ENCODE results near the gene AQP2. TPM values are rescaled to one million over a fixed set of nuclear protein-coding genes. Genes with fewer than 3 reads are reported as not detected.

AQP2 gene
- total RNA-seq, 1 experiment from 2014 or later, result not detected

GRCh38 chr12:49933796-49934195 lies 16.7 kb upstream of the AQP2 start:
- no peak for DNase-seq (ENCODE audit: low read depth, low spot score)
- H3K9me3 ChIP-seq (ENCODE audit: control insufficient read depth in 1 of 2, insufficient read depth in 1 of 2, low read depth in 1 of 2, low read length in 2 of 2), result no peaks in the 10 kb centered on the region
- intact Hi-C loops (cut with micrococcal nuclease), result no loop called here
- no peaks in the 10 kb centered on the region for H3K79me2 ChIP-seq (ENCODE audit: insufficient read depth, low read length)
- no peaks in the 10 kb centered on the region for H3K27me3 ChIP-seq (ENCODE audit: insufficient read depth, low read length)
- H3K36me3 ChIP-seq (ENCODE audit: control insufficient read depth in 1 of 2, insufficient read depth in 2 of 2, low read length in 2 of 2), result no peaks in the 10 kb centered on the region
- no peak overlapping the region for H3K9ac ChIP-seq (ENCODE audit: low read length)
- H3K27ac ChIP-seq (ENCODE audit: low read depth, low read length), result no peak overlapping the region
- H3K4me3 ChIP-seq (replicated peaks in 1 of 2; ENCODE audit: low read depth in 1 of 2, low read length in 2 of 2), result no peak overlapping the region
- no peak for ATAC-seq
- no peaks in the 10 kb centered on the region; a peak in 1 of 4 replicates for H3K4me1 ChIP-seq (ENCODE audit: control insufficient read depth in 1 of 2, insufficient read depth in 2 of 2, low read length in 2 of 2)
- RAD21 ChIA-PET (ENCODE audit: low non-redundant PET in 1 of 2, low total read pairs in 2 of 2, uncharacterized antibody in 2 of 2, unreplicated experiment in 2 of 2), result no interaction called here
- H2AFZ ChIP-seq (ENCODE audit: low read depth, low read length, poor library complexity, severe bottlenecking), result no peak overlapping the region
- no peaks in the 10 kb centered on the region for H3K9me2 ChIP-seq (ENCODE audit: insufficient read depth)
- CTCF ChIA-PET, result interaction anchor here (8.3 kb wide), 1 partner anchor 12 kb away, joined by 44 read pairs; no protein-coding TSS in a partner anchor
- no peaks in the 10 kb centered on the region for H4K20me1 ChIP-seq (ENCODE audit: insufficient read depth)
- TF ChIP-seq ZBTB33 (IDR thresholded peaks at IDR 0.05; ENCODE audit: extremely low read depth, insufficient replicate concordance, low read length) (no peak), CEBPB (IDR thresholded peaks at IDR 0.05; ENCODE audit: low read depth) (no peak), ZFX (IDR thresholded peaks at IDR 0.05) (no peak), POLR2A (IDR thresholded peaks at IDR 0.05; ENCODE audit: borderline replicate concordance, extremely low read depth, insufficient read depth, insufficient read length) (no peak), REST (IDR thresholded peaks at IDR 0.05; ENCODE audit: low read depth) (no peak), ELF1 (IDR thresholded peaks at IDR 0.05; ENCODE audit: borderline replicate concordance, low read depth) (no peak), ZNF274 (IDR thresholded peaks at IDR 0.05; ENCODE audit: low read depth, low read length) (no peak), SP1 (IDR thresholded peaks at IDR 0.05; ENCODE audit: low read depth) (no peak), EGR1 (IDR thresholded peaks at IDR 0.05; ENCODE audit: low read depth) (no peak), YY1 (IDR thresholded peaks at IDR 0.05; ENCODE audit: extremely low read depth, insufficient replicate concordance, low read depth, low read length) (no peak), JUND (IDR thresholded peaks at IDR 0.05) (no peak), MAX (IDR thresholded peaks at IDR 0.05) (no peak), EZH2 (IDR thresholded peaks at IDR 0.05) (no peak), POLR2AphosphoS5 (IDR thresholded peaks at IDR 0.05; ENCODE audit: low read depth, low read length) (no peak), FOSL1 (IDR thresholded peaks at IDR 0.05; ENCODE audit: low read depth) (no peak), RAD21 (IDR thresholded peaks at IDR 0.05; ENCODE audit: low read depth) (no peak), SIN3A (IDR thresholded peaks at IDR 0.05; ENCODE audit: low read depth) (no peak), TCF7L2 (IDR thresholded peaks at IDR 0.05; ENCODE audit: borderline replicate concordance, extremely low read depth, insufficient read depth, insufficient read length) (no peak)
- BruUV-seq (replicated peaks), result no TSS peak
- POLR2A ChIA-PET, result no interaction called here
- no peak overlapping the region for H3K4me2 ChIP-seq (ENCODE audit: low read length)

Data from HCT116 (cell line).